Loucy (cell line): ENCODE results near the gene SLC6A20.

ENCODE experiments used
- H2AFZ ChIP-seq: fragments of 200-600 bp; sonication (generic); 2 replicates; pipeline ENCODE4 v1.6.0; 2016; ENCODE audit warnings: antibody characterized with exemption, mild to moderate bottlenecking, low read length, moderate library complexity
- H3F3A ChIP-seq: fragments of 200-600 bp; 2 replicates; pipeline ENCODE4 v1.6.0; 2016; ENCODE audit warnings: antibody characterized with exemption, low read depth, mild to moderate bottlenecking
- H3K27me3 ChIP-seq: fragments of 200-600 bp; sonication (generic); 2 replicates; pipeline ENCODE4 v1.6.1; 2014; ENCODE audit warnings: low read length, mild to moderate bottlenecking; ENCODE audit not compliant: insufficient read depth, poor library complexity, severe bottlenecking
- H3K36me3 ChIP-seq: fragments of 200-600 bp; sonication (generic); 2 replicates; pipeline ENCODE4 v1.6.1; 2016; ENCODE audit warnings: low read length; ENCODE audit not compliant: insufficient read depth
- H3K4me1 ChIP-seq: fragments of 200-600 bp; sonication (generic); 2 replicates; pipeline ENCODE4 v1.5.1; 2014; ENCODE audit warnings: low read length, mild to moderate bottlenecking; ENCODE audit not compliant: insufficient read depth, poor library complexity, severe bottlenecking
- H3K4me2 ChIP-seq: fragments of 200-600 bp; sonication (generic); 2 replicates; pipeline ENCODE4 v1.6.0; 2014; ENCODE audit warnings: antibody characterized with exemption, low read length, low read depth, mild to moderate bottlenecking; ENCODE audit not compliant: poor library complexity, severe bottlenecking
- H3K4me3 ChIP-seq: fragments of 200-600 bp; sonication (generic); 2 replicates; pipeline ENCODE4 v1.5.1; 2014; ENCODE audit warnings: low read length, mild to moderate bottlenecking, mixed read lengths; ENCODE audit not compliant: poor library complexity, severe bottlenecking
- H3K79me2 ChIP-seq: fragments of 200-600 bp; sonication (generic); 2 replicates; pipeline ENCODE4 v1.6.1; 2014; ENCODE audit warnings: low read length; ENCODE audit not compliant: insufficient read depth
- H3K9ac ChIP-seq: fragments of 200-600 bp; sonication (generic); 2 replicates; pipeline ENCODE4 v1.6.0; 2014; ENCODE audit warnings: mild to moderate bottlenecking, low read depth, low read length, moderate library complexity; ENCODE audit not compliant: poor library complexity, severe bottlenecking
- H3K9me2 ChIP-seq: fragments of 200-600 bp; sonication (generic); replicated peaks from 2 replicates; pipeline ENCODE4 v1.6.1; 2016; ENCODE audit warnings: low read depth, low read length, mixed read lengths
- H3K9me3 ChIP-seq: fragments of 200-600 bp; sonication (generic); 2 replicates; pipeline ENCODE4 v1.6.1; 2014; ENCODE audit warnings: mild to moderate bottlenecking, antibody characterized with exemption, low read length, low read depth; ENCODE audit not compliant: insufficient read depth
- H4K20me1 ChIP-seq: fragments of 200-600 bp; sonication (generic); 2 replicates; pipeline ENCODE4 v1.6.0; 2014; ENCODE audit warnings: antibody characterized with exemption, low read length, mild to moderate bottlenecking; ENCODE audit not compliant: insufficient read depth, poor library complexity, severe bottlenecking
- CTCF ChIP-seq: fragments of 200-600 bp; sonication (generic); conservative IDR thresholded peaks from 2 replicates; pipeline ENCODE4 v1.5.1; 2014; ENCODE audit warnings: mild to moderate bottlenecking, antibody characterized with exemption, low read length
- EZH2phosphoT487 ChIP-seq: fragments of 200-600 bp; IDR thresholded peaks from 2 replicates; pipeline ENCODE4 v1.6.1; 2018; ENCODE audit warnings: antibody characterized with exemption, mild to moderate bottlenecking, moderate library complexity, borderline replicate concordance

Gene SLC6A20

GRCh38 chr3:45795882-45796765 lies at the start of gene SLC6A20:
SLC6A20 (minus strand) TSS chr3:45796536; CDS start chr3:45796419, 117 bp downstream.
- H4K20me1 ChIP-seq: no peaks in the 10 kb centered on the region
- TF ChIP-seq CTCF: no peak
- TF ChIP-seq EZH2phosphoT487: no peak
- H3K9ac ChIP-seq: no peak within 1 kb of the TSS
- peaks cover 22% of the 10 kb centered on the region for H3K27me3 ChIP-seq
- H3K4me2 ChIP-seq: no peak within 1 kb of the TSS
- no peaks in the 10 kb centered on the region for H3K9me2 ChIP-seq
- H3K36me3 ChIP-seq: no peaks in the 10 kb centered on the region
- H3K9me3 ChIP-seq: no peaks in the 10 kb centered on the region
- no peak within 1 kb of the TSS for H3K4me3 ChIP-seq
- H3K79me2 ChIP-seq: no peaks in the 10 kb centered on the region
- H3F3A ChIP-seq: no peaks in the 10 kb centered on the region
- H2AFZ ChIP-seq: no peak within 1 kb of the TSS
- H3K4me1 ChIP-seq: no peaks in the 10 kb centered on the region

- no peaks in the 10 kb centered on the region for H3K9me2 ChIP-seq
- no peaks in the 10 kb centered on the region for H3K9me3 ChIP-seq
- peaks cover 11% of the 10 kb centered on the region for H3K4me1 ChIP-seq
- no peaks in the 10 kb centered on the region for H3K36me3 ChIP-seq
- TF ChIP-seq CTCF (no peak), EZH2phosphoT487 (no peak)
- H3K4me3 ChIP-seq: no peak overlapping the region
- no peaks in the 10 kb centered on the region for H4K20me1 ChIP-seq
- H3K4me2 ChIP-seq: peak overlapping the region; percentile 22
- H2AFZ ChIP-seq: no peak overlapping the region
- H3K9ac ChIP-seq: no peak overlapping the region
- H3K27me3 ChIP-seq: no peaks in the 10 kb centered on the region
- no peaks in the 10 kb centered on the region for H3K79me2 ChIP-seq
- H3F3A ChIP-seq: no peaks in the 10 kb centered on the region
Observed at GRCh38 chr3:45844616-45845015, 48.3 kb upstream of the SLC6A20 start.

GRCh38 chr3:45842851-45843625 lies 46.7 kb upstream of the SLC6A20 start:
- H3K4me2 ChIP-seq: no peak overlapping the region
- H3K36me3 ChIP-seq: no peaks in the 10 kb centered on the region

More at GRCh38 chr3:45842851-45843625, 46.7 kb upstream of the SLC6A20 start:
- Histone ChIP-seq H3K9ac (no peak overlapping the region), H2AFZ (no peak overlapping the region), H4K20me1 (no peaks in the 10 kb centered on the region), H3K27me3 (no peaks in the 10 kb centered on the region), H3K9me2 (no peaks in the 10 kb centered on the region), H3K9me3 (no peaks in the 10 kb centered on the region), H3K4me1 (peaks cover 11% of the 10 kb centered on the region), H3K4me3 (no peak overlapping the region), H3K79me2 (no peaks in the 10 kb centered on the region), H3F3A (no peaks in the 10 kb centered on the region)
- no peak for TF ChIP-seq EZH2phosphoT487
- TF ChIP-seq CTCF: no peak
